GM12872 (cell line): ENCODE results near the gene ENPEP.

Experiments
- CTCF ChIP-seq: IDR thresholded peaks from 3 replicates; pipeline ENCODE4 v1.5.1; 2011; ENCODE audit warnings: low read depth, mild to moderate bottlenecking, low read length, moderate library complexity; ENCODE audit not compliant: insufficient read depth

The ENPEP gene

GRCh38 chr4:110602061-110602460 is 126.1 kb downstream of the ENPEP start:
- TF ChIP-seq CTCF: no peak

GRCh38 chr4:110605077-110605476 is 129.1 kb downstream of the ENPEP start:
- no peak for TF ChIP-seq CTCF

- no peak for TF ChIP-seq CTCF
Measured at GRCh38 chr4:110609044-110609750, 133.2 kb downstream of the ENPEP start.

- no peak for TF ChIP-seq CTCF
Measured at GRCh38 chr4:110610620-110610939, 134.6 kb downstream of the ENPEP start.

GRCh38 chr4:110610940-110611831 is 135.2 kb downstream of the ENPEP start:
- no peak for TF ChIP-seq CTCF

GRCh38 chr4:110611968-110612447 is 136.1 kb downstream of the ENPEP start:
- TF ChIP-seq CTCF: no peak

GRCh38 chr4:110612631-110613269 is 136.8 kb downstream of the ENPEP start:
- TF ChIP-seq CTCF: no peak
